ENCODE results near the gene NCAM1.

NCAM1 gene

DNA sequence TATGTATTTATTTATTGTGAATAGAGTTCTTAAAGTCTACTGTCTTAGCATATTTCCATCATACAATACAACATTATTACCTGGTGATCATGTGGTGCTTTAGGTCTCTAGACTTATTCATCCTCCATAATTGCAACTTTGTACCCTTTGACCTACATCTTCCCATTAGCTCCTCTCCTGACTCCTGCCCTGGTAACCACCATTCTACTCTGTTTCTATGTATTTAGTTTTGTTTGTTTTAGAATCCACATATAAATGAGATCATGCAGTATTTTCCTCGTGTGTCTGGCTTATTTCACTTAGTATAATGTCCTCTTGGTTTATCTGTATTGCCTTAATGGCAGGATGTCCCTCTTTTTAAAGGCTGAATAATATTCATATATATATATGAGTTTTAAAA is 22.7 kb downstream of the NCAM1 start:
- CTCF ChIA-PET, result no interaction called here
- peaks cover 0 to 3% (median 2%) of the 10 kb centered on the region in 5 experiments for H3K27me3 ChIP-seq (replicated peaks in 2 of 5; ENCODE audit: control insufficient read depth in 4 of 5, insufficient read depth in 5 of 5, low read length in 4 of 5)
- H3K27ac ChIP-seq (ENCODE audit: insufficient read depth in 1 of 2, low read depth in 1 of 2, low read length in 2 of 2, poor library complexity in 1 of 2, severe bottlenecking in 2 of 2), result no peak overlapping the region
- peaks cover 0 to 12% (median 3%) of the 10 kb centered on the region in 5 experiments for H3K9me3 ChIP-seq (ENCODE audit: control extremely low read depth in 1 of 5, control insufficient read depth in 4 of 5, insufficient read depth in 2 of 5, low read depth in 1 of 5, low read length in 4 of 5)
- H3K36me3 ChIP-seq (ENCODE audit: control insufficient read depth in 4 of 4, insufficient read depth in 4 of 4, low read length in 3 of 4), result no peaks in the 10 kb centered on the region
- no CpG with 5 or more reads among the region's 1 CpG for WGBS (ENCODE audit: insufficient coverage)
- H3K4me3 ChIP-seq (ENCODE audit: control insufficient read depth in 1 of 7, extremely low read depth in 1 of 7, insufficient read depth in 4 of 7, low read depth in 2 of 7, low read length in 6 of 7), result no peak overlapping the region
- POLR2A ChIA-PET, result no interaction called here
- no peaks in the 10 kb centered on the region for H3K4me1 ChIP-seq (ENCODE audit: control extremely low read depth in 1 of 4, control insufficient read depth in 4 of 4, insufficient read depth in 4 of 4, low read length in 3 of 4)
- no peak for DNase-seq

GRCh38 chr11:112989198-112989597 is 28.0 kb downstream of the NCAM1 start:
- peaks cover 0 to 27% (median 11%) of the 10 kb centered on the region in 5 experiments for H3K9me3 ChIP-seq (ENCODE audit: control extremely low read depth in 1 of 5, control insufficient read depth in 4 of 5, insufficient read depth in 2 of 5, low read depth in 1 of 5, low read length in 4 of 5)
- H3K27ac ChIP-seq (ENCODE audit: insufficient read depth in 1 of 2, low read depth in 1 of 2, low read length in 2 of 2, poor library complexity in 1 of 2, severe bottlenecking in 2 of 2), result no peak overlapping the region
- WGBS (ENCODE audit: insufficient coverage), result no CpG with 5 or more reads among the region's 1 CpG
- no peak for DNase-seq
- H3K4me1 ChIP-seq (ENCODE audit: control extremely low read depth in 1 of 4, control insufficient read depth in 4 of 4, insufficient read depth in 4 of 4, low read length in 3 of 4), result no peaks in the 10 kb centered on the region
- ChIA-PET POLR2A (no interaction called here), CTCF (no interaction called here)
- no peaks in the 10 kb centered on the region for H3K36me3 ChIP-seq (ENCODE audit: control insufficient read depth in 4 of 4, insufficient read depth in 4 of 4, low read length in 3 of 4)
- H3K27me3 ChIP-seq (replicated peaks in 2 of 5; ENCODE audit: control insufficient read depth in 4 of 5, insufficient read depth in 5 of 5, low read length in 4 of 5), result peaks cover 0 to 2% (median 1%) of the 10 kb centered on the region in 5 experiments
- no peak overlapping the region for H3K4me3 ChIP-seq (ENCODE audit: control insufficient read depth in 1 of 7, extremely low read depth in 1 of 7, insufficient read depth in 4 of 7, low read depth in 2 of 7, low read length in 6 of 7)

- ChIA-PET CTCF (no interaction called here), POLR2A (no interaction called here)
Measured at GRCh38 chr11:112993808-112994207, 32.6 kb downstream of the NCAM1 start.

DNA sequence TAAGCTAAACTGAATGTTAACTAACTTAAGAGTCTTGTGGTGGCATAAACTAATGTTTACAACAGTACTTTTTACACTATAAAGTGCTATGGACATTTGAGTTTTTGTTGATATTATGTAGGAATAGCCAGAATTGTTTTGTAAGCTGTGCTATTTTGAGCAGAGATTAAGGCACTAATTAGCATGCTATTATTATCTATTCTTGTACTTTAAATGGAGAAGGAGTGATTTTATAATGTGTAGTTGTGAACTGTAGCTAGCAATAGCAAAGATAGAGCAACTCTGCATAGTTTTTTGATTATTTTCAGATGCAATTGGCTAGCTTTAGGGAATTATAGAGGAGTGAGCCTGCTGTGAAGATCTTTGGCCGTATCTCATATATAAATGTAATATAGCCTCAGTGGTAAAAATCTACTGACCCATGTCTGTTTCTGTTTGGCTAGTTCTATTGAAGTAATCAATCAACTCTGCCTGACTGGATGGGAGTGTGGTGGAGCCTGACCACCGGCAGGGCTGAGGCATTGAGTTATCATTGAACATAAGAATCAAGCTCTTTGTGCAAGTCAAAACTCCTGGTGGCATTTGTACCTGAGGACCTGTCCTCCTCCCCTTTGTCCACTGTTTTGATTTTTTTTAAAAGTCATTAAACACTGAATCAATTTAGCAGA is 34.3 kb downstream of the NCAM1 start:
- Histone ChIP-seq H3K27ac (ENCODE audit: insufficient read depth in 1 of 2, low read depth in 1 of 2, low read length in 2 of 2, poor library complexity in 1 of 2, severe bottlenecking in 2 of 2) (no peak overlapping the region), H3K4me3 (ENCODE audit: control insufficient read depth in 1 of 7, extremely low read depth in 1 of 7, insufficient read depth in 4 of 7, low read depth in 2 of 7, low read length in 6 of 7) (no peak overlapping the region), H3K36me3 (ENCODE audit: control insufficient read depth in 4 of 4, insufficient read depth in 4 of 4, low read length in 3 of 4) (no peaks in the 10 kb centered on the region), H3K4me1 (ENCODE audit: control extremely low read depth in 1 of 4, control insufficient read depth in 4 of 4, insufficient read depth in 4 of 4, low read length in 3 of 4) (no peaks in the 10 kb centered on the region), H3K9me3 (ENCODE audit: control extremely low read depth in 1 of 5, control insufficient read depth in 4 of 5, insufficient read depth in 2 of 5, low read depth in 1 of 5, low read length in 4 of 5) (peaks cover 0 to 3% (median 1%) of the 10 kb centered on the region in 5 experiments), H3K27me3 (replicated peaks in 2 of 5; ENCODE audit: control insufficient read depth in 4 of 5, insufficient read depth in 5 of 5, low read length in 4 of 5) (peaks cover 0 to 2% (median 0%) of the 10 kb centered on the region in 5 experiments)
- POLR2A ChIA-PET, result no interaction called here
- CTCF ChIA-PET, result no interaction called here
- no peak for DNase-seq
- WGBS (ENCODE audit: insufficient coverage), result 43% methylated on average over 1 of the region's 2 CpGs

More at GRCh38 chr11:112993808-112994207, 32.6 kb downstream of the NCAM1 start:
- Histone ChIP-seq H3K27me3 (replicated peaks in 2 of 5; ENCODE audit: control insufficient read depth in 4 of 5, insufficient read depth in 5 of 5, low read length in 4 of 5) (peaks cover 0 to 2% (median 0%) of the 10 kb centered on the region in 5 experiments), H3K4me1 (ENCODE audit: control extremely low read depth in 1 of 4, control insufficient read depth in 4 of 4, insufficient read depth in 4 of 4, low read length in 3 of 4) (no peaks in the 10 kb centered on the region), H3K9me3 (ENCODE audit: control extremely low read depth in 1 of 5, control insufficient read depth in 4 of 5, insufficient read depth in 2 of 5, low read depth in 1 of 5, low read length in 4 of 5) (peaks cover 0 to 16% (median 9%) of the 10 kb centered on the region in 5 experiments), H3K27ac (ENCODE audit: insufficient read depth in 1 of 2, low read depth in 1 of 2, low read length in 2 of 2, poor library complexity in 1 of 2, severe bottlenecking in 2 of 2) (no peak overlapping the region), H3K36me3 (ENCODE audit: control insufficient read depth in 4 of 4, insufficient read depth in 4 of 4, low read length in 3 of 4) (no peaks in the 10 kb centered on the region), H3K4me3 (ENCODE audit: control insufficient read depth in 1 of 7, extremely low read depth in 1 of 7, insufficient read depth in 4 of 7, low read depth in 2 of 7, low read length in 6 of 7) (no peak overlapping the region)
- DNase-seq, result no peak

GRCh38 chr11:112996994-112997393 is 35.8 kb downstream of the NCAM1 start:
- Histone ChIP-seq H3K27me3 (replicated peaks in 2 of 5; ENCODE audit: control insufficient read depth in 4 of 5, insufficient read depth in 5 of 5, low read length in 4 of 5) (peaks cover 0 to 4% (median 0%) of the 10 kb centered on the region in 5 experiments), H3K4me3 (ENCODE audit: control insufficient read depth in 1 of 7, extremely low read depth in 1 of 7, insufficient read depth in 4 of 7, low read depth in 2 of 7, low read length in 6 of 7) (no peak overlapping the region), H3K36me3 (ENCODE audit: control insufficient read depth in 4 of 4, insufficient read depth in 4 of 4, low read length in 3 of 4) (no peaks in the 10 kb centered on the region), H3K4me1 (ENCODE audit: control extremely low read depth in 1 of 4, control insufficient read depth in 4 of 4, insufficient read depth in 4 of 4, low read length in 3 of 4) (no peaks in the 10 kb centered on the region), H3K9me3 (ENCODE audit: control extremely low read depth in 1 of 5, control insufficient read depth in 4 of 5, insufficient read depth in 2 of 5, low read depth in 1 of 5, low read length in 4 of 5) (peaks cover 0 to 3% (median 0%) of the 10 kb centered on the region in 5 experiments), H3K27ac (ENCODE audit: insufficient read depth in 1 of 2, low read depth in 1 of 2, low read length in 2 of 2, poor library complexity in 1 of 2, severe bottlenecking in 2 of 2) (no peak overlapping the region)
- CTCF ChIA-PET, result no interaction called here
- DNase-seq, result no peak
- POLR2A ChIA-PET, result no interaction called here
- no CpG with 5 or more reads among the region's 2 CpGs for WGBS (ENCODE audit: insufficient coverage)

DNA sequence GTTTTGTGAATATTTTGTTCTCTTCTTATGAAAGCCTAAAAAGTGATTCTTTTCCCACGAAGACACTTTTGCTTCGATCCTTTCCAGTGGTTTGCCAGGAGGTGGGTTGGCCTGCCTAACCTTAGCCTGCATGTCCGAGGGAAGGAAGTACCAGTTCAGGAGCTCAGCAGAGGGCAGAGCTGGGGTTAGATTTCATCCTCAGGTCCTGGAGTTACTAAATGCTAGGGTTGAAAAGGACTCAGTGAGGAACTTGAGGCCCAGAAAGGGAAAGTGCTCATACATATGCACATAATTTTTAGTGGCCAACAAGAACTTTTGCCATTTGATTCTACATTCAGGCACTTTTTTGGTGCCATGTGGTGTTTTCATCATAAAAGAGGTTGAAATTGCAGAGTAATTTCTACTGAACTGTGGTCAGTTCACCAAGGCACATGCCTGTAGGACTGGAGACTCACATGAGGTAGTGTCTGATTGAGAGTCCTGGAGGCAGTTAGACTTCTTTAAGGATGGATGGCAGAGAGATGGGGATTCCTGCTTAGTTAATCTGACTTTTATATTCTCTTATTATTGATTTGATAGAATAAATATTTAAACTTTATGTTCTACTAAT is 36.7 kb downstream of the NCAM1 start:
- 86% methylated on average over 3 of the region's 3 CpGs for WGBS (ENCODE audit: insufficient coverage)
- Histone ChIP-seq H3K36me3 (ENCODE audit: control insufficient read depth in 4 of 4, insufficient read depth in 4 of 4, low read length in 3 of 4) (no peaks in the 10 kb centered on the region), H3K4me3 (ENCODE audit: control insufficient read depth in 1 of 7, extremely low read depth in 1 of 7, insufficient read depth in 4 of 7, low read depth in 2 of 7, low read length in 6 of 7) (no peak overlapping the region), H3K4me1 (ENCODE audit: control extremely low read depth in 1 of 4, control insufficient read depth in 4 of 4, insufficient read depth in 4 of 4, low read length in 3 of 4) (no peaks in the 10 kb centered on the region), H3K27me3 (replicated peaks in 2 of 5; ENCODE audit: control insufficient read depth in 4 of 5, insufficient read depth in 5 of 5, low read length in 4 of 5) (peaks cover 0 to 4% (median 0%) of the 10 kb centered on the region in 5 experiments), H3K9me3 (ENCODE audit: control extremely low read depth in 1 of 5, control insufficient read depth in 4 of 5, insufficient read depth in 2 of 5, low read depth in 1 of 5, low read length in 4 of 5) (peaks cover 0 to 3% (median 0%) of the 10 kb centered on the region in 5 experiments), H3K27ac (ENCODE audit: insufficient read depth in 1 of 2, low read depth in 1 of 2, low read length in 2 of 2, poor library complexity in 1 of 2, severe bottlenecking in 2 of 2) (no peak overlapping the region)
- ChIA-PET CTCF (no interaction called here), POLR2A (interaction anchor here (0.6 kb wide), 1 partner anchor 12 kb away, joined by 3 read pairs; no protein-coding TSS in a partner anchor)
- DNase-seq, result no peak

DNA sequence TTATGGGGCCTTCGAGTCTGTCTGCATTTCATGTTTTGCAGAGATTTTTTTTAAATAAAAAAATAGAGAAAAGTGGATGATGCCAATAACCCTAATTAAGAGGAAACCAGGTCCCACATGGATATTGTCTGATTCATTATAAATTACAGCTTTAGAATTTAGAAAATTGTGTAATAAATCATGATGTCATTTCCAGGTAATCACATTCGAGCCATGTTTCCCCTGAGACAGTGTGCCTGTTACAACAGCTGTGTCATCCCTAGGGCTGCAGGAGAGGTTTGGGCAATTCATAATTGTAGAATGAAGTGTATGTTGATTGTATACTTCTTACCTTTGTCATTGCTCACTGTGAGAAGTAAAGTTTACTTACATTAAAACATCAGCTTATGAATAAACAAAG is 38.3 kb downstream of the NCAM1 start:
- POLR2A ChIA-PET, result no interaction called here
- H3K27me3 ChIP-seq (replicated peaks in 2 of 5; ENCODE audit: control insufficient read depth in 4 of 5, insufficient read depth in 5 of 5, low read length in 4 of 5), result peaks cover 0 to 4% (median 0%) of the 10 kb centered on the region in 5 experiments
- peaks cover 0 to 3% (median 0%) of the 10 kb centered on the region in 5 experiments for H3K9me3 ChIP-seq (ENCODE audit: control extremely low read depth in 1 of 5, control insufficient read depth in 4 of 5, insufficient read depth in 2 of 5, low read depth in 1 of 5, low read length in 4 of 5)
- no peak overlapping the region for H3K4me3 ChIP-seq (ENCODE audit: control insufficient read depth in 1 of 7, extremely low read depth in 1 of 7, insufficient read depth in 4 of 7, low read depth in 2 of 7, low read length in 6 of 7)
- H3K27ac ChIP-seq (ENCODE audit: insufficient read depth in 1 of 2, low read depth in 1 of 2, low read length in 2 of 2, poor library complexity in 1 of 2, severe bottlenecking in 2 of 2), result no peak overlapping the region
- WGBS (ENCODE audit: insufficient coverage), result 50% methylated on average over 1 of the region's 2 CpGs
- no peaks in the 10 kb centered on the region for H3K4me1 ChIP-seq (ENCODE audit: control extremely low read depth in 1 of 4, control insufficient read depth in 4 of 4, insufficient read depth in 4 of 4, low read length in 3 of 4)
- DNase-seq, result no peak
- H3K36me3 ChIP-seq (ENCODE audit: control insufficient read depth in 4 of 4, insufficient read depth in 4 of 4, low read length in 3 of 4), result no peaks in the 10 kb centered on the region
- CTCF ChIA-PET, result interaction anchor here (1.2 kb wide), 1 partner anchor 14 kb away, joined by 3 read pairs; no protein-coding TSS in a partner anchor
